ENCODE data around the gene XRRA1. TPM values are rescaled to one million over a fixed set of nuclear protein-coding genes. Genes with fewer than 3 reads are reported as not detected.

The XRRA1 gene
- total RNA-seq, 1 donor from 2014 or later: 7.0 TPM

DNA sequence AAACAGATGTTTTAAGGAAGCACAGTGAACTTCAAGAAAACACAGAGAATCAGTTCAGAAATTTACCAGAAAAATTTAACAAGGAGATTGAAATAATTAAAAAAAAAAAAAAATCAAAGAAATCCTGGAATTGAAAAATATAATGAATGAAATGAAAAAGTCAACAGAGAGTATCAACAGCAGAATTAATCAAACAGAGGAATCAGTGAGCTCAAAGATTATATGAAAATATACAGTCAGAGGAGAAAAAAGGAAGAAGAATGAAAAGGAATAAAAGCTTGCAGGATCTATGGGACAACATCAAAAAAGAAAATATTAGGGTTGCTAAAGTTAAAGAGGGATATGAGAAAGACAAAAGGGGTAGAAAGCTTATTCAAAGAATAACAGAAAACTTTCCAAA, 82.3 kb downstream of the XRRA1 start:
- Histone ChIP-seq H3K27ac (replicated peaks) (no peak overlapping the region), H3K9me3 (replicated peaks) (peaks cover 83% of the 10 kb centered on the region), H3K4me3 (no peak overlapping the region), H3K27me3 (ENCODE audit: low read depth) (no peaks in the 10 kb centered on the region), H3K36me3 (peaks cover 99% of the 10 kb centered on the region), H3K4me1 (no peaks in the 10 kb centered on the region)
- TF ChIP-seq, protein P1, sequence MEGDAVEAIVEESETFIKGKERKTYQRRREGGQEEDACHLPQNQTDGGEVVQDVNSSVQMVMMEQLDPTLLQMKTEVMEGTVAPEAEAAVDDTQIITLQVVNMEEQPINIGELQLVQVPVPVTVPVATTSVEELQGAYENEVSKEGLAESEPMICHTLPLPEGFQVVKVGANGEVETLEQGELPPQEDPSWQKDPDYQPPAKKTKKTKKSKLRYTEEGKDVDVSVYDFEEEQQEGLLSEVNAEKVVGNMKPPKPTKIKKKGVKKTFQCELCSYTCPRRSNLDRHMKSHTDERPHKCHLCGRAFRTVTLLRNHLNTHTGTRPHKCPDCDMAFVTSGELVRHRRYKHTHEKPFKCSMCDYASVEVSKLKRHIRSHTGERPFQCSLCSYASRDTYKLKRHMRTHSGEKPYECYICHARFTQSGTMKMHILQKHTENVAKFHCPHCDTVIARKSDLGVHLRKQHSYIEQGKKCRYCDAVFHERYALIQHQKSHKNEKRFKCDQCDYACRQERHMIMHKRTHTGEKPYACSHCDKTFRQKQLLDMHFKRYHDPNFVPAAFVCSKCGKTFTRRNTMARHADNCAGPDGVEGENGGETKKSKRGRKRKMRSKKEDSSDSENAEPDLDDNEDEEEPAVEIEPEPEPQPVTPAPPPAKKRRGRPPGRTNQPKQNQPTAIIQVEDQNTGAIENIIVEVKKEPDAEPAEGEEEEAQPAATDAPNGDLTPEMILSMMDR (IDR thresholded peaks at IDR 0.05; ENCODE audit: borderline replicate concordance): no peak
- intact Hi-C loops (cut with micrococcal nuclease): no loop called here
- DNase-seq: no peak

DNA sequence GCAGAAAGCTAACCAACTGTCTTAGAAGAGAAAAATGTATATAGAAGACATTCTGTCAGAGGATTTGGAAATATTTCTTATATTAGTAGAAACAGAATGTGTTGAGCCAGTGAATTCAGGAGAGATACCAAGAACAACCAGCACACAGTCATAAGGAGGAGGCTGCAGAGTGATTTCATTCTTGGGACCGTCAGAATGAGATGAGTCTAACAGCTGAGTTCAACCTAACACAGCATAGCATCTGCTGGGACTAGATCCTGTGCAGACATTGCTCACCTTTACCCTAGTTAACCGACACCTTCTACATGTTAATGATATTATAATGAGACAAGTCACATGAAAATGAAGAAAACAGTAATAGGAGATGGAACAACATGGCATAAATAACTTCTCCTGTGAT, 85.5 kb downstream of the XRRA1 start:
- H3K9me3 ChIP-seq (replicated peaks): peaks cover 65% of the 10 kb centered on the region
- no peaks in the 10 kb centered on the region for H3K27me3 ChIP-seq (ENCODE audit: low read depth)
- DNase-seq: no peak
- peaks cover 96% of the 10 kb centered on the region for H3K36me3 ChIP-seq
- H3K27ac ChIP-seq (replicated peaks): no peak overlapping the region
- TF ChIP-seq, protein P1 (IDR thresholded peaks at IDR 0.05; ENCODE audit: borderline replicate concordance): no peak
- intact Hi-C loops (cut with micrococcal nuclease): no loop called here
- no peak overlapping the region for H3K4me3 ChIP-seq
- H3K4me1 ChIP-seq: no peaks in the 10 kb centered on the region

DNA sequence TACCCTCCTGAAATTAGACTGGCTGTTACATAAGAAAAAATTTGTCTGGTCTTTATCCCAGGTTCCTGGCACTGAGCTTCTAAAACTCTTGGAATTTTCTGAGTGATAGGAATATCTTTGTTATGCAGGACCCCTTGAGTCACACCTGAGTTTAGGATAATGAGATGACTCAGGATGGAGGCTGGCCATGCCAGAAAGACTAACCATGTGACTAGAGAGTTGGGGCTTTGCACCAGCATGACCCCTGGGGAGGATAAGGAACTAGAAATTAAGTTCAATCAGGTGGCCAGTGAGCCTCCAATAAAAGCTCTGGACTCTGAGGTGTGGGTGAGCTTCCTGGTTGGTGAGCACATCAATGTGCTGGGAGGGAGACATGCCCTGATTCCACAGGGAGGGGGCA, 88.1 kb downstream of the XRRA1 start:
- no peak overlapping the region for H3K4me3 ChIP-seq
- H3K4me1 ChIP-seq: no peaks in the 10 kb centered on the region
- DNase-seq: no peak
- H3K27me3 ChIP-seq (ENCODE audit: low read depth): no peaks in the 10 kb centered on the region
- H3K9me3 ChIP-seq (replicated peaks): peaks cover 38% of the 10 kb centered on the region
- H3K36me3 ChIP-seq: peaks cover 94% of the 10 kb centered on the region
- intact Hi-C loops (cut with micrococcal nuclease): no loop called here
- H3K27ac ChIP-seq (replicated peaks): no peak overlapping the region
- TF ChIP-seq, protein P1 (IDR thresholded peaks at IDR 0.05; ENCODE audit: borderline replicate concordance): no peak

DNA sequence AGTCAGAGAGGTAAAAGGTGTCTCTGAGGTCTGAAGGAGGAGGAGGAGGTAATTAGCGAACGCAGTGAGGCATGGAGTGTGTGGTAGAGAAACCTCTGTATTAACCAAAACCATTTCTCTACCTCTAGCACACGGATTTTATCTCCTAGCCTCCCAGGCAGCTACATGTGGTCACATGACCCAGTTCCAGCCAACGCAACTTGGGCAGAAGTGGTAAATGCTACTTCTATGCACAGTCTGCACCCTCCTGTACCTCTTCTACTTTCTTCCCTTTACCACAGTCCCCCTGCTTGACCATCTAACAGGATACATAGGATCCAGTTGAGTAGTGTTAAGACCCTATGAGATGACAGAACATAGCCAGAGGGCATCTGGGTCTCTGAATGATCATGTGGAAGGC, 95.7 kb downstream of the XRRA1 start:
- no peaks in the 10 kb centered on the region for H3K4me1 ChIP-seq
- H3K9me3 ChIP-seq (replicated peaks): no peaks in the 10 kb centered on the region
- no peak for DNase-seq
- no peak overlapping the region for H3K27ac ChIP-seq (replicated peaks)
- TF ChIP-seq, protein P1 (IDR thresholded peaks at IDR 0.05; ENCODE audit: borderline replicate concordance): no peak
- H3K36me3 ChIP-seq: peaks cover 57% of the 10 kb centered on the region
- H3K4me3 ChIP-seq: no peak overlapping the region
- intact Hi-C loops (cut with micrococcal nuclease): no loop called here
- H3K27me3 ChIP-seq (ENCODE audit: low read depth): no peaks in the 10 kb centered on the region

DNA sequence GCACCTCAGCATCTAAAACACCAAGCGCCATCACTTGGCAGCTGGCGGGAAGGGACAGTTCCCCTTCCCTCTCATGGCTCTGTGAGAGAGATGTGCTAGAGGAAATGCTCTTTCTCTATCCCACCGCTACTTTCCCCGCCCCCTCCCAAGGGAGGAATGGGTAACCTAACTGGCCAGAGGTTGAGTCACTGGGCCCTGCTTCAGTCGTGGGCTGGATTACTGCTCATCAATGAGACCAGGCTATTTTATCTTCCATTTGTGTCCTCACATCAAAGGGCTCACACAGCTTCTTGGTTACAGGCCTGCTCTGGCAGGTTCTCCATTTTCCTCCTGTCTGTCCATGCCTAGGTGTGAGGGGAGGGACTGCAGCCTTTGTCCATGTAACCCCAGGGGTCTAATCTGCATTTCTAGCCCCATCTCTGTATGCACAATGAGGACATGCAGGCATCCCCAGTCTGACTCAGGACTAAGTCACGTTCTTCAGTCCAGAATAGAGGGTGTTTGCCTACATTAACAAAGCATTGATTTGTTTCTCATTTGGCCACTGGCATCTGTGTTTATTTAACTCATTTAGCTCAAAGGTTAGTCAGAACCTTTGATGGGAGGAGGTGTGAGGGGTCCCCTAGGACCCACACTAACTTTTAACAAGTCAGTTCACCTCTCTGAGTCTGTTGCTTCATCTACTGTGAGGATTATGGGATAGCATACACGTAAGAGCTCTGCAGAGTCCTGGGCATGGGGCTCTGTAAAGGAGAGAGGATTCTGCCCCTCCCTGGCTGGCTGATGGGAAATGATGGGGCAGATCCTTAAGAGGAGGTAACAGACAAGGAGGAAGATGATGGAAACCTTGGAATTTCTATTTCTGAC, 99.1 kb downstream of the XRRA1 start:
- TF ChIP-seq, protein P1 (IDR thresholded peaks at IDR 0.05; ENCODE audit: borderline replicate concordance): no peak
- Histone ChIP-seq H3K36me3 (peaks cover 64% of the 10 kb centered on the region), H3K9me3 (replicated peaks) (no peaks in the 10 kb centered on the region), H3K27me3 (ENCODE audit: low read depth) (no peaks in the 10 kb centered on the region), H3K4me1 (peaks cover 6% of the 10 kb centered on the region), H3K4me3 (no peak overlapping the region), H3K27ac (replicated peaks) (no peak overlapping the region)
- intact Hi-C loops (cut with micrococcal nuclease): no loop called here
- DNase-seq: no peak

All from left ventricle myocardium inferior (tissue), 1 donor.